Stimulated activated CD8-positive, alpha-beta memory T cell treated with anti-CD3 and anti-CD28 coated beads, Interleukin-7, amount 100 ng/mL, for 4 hours (primary cell): Measurements from ENCODE around the gene DISC1.
"Not testable (repeated sequence)": the region's sequence is repeated elsewhere in the genome, so short reads cannot be mapped to it uniquely, and the experiment has no call there.

Source experiments
- DNase-seq, 2 donors: peaks; one replicate each; pipeline ENCODE4 v3.0.0-alpha.2; 2020; ENCODE audit warnings: low read depth in 2 of 2

Gene DISC1

GRCh38 chr1:231774719-231775335, 148.2 kb downstream of the DISC1 start:
- no peak for DNase-seq

- DNase-seq = no peak
Observed at GRCh38 chr1:231776010-231776756, 149.6 kb downstream of the DISC1 start.

GRCh38 chr1:231776757-231777062, 150.1 kb downstream of the DISC1 start:
- no peak for DNase-seq

- no peak for DNase-seq
Observed at GRCh38 chr1:231778009-231778719, 151.6 kb downstream of the DISC1 start.

- DNase-seq = no peak
Observed at GRCh38 chr1:231779081-231779480, 152.5 kb downstream of the DISC1 start.

GRCh38 chr1:231781892-231782291, 155.3 kb downstream of the DISC1 start:
- DNase-seq = no peak

- not testable (repeated sequence) for DNase-seq
Observed at GRCh38 chr1:231785073-231785472, 158.5 kb downstream of the DISC1 start.

GRCh38 chr1:231786126-231786525, 159.5 kb downstream of the DISC1 start:
- DNase-seq = no peak

GRCh38 chr1:231792634-231793033, 166.0 kb downstream of the DISC1 start:
- DNase-seq = no peak

GRCh38 chr1:231793893-231794292, 167.3 kb downstream of the DISC1 start:
- DNase-seq = no peak

- DNase-seq = no peak
Observed at GRCh38 chr1:231796141-231796540, 169.6 kb downstream of the DISC1 start.

GRCh38 chr1:231799363-231799986, 172.9 kb downstream of the DISC1 start:
- no peak for DNase-seq

GRCh38 chr1:231800108-231800507, 173.5 kb downstream of the DISC1 start:
- no peak for DNase-seq

GRCh38 chr1:231801042-231801585, 174.5 kb downstream of the DISC1 start:
- DNase-seq = no peak

- no peak for DNase-seq
Observed at GRCh38 chr1:231803353-231803752, 176.8 kb downstream of the DISC1 start.

- DNase-seq = no peak
Observed at GRCh38 chr1:231806623-231807495, 180.3 kb downstream of the DISC1 start.

GRCh38 chr1:231807541-231807940, 181.0 kb downstream of the DISC1 start:
- DNase-seq = no peak

- no peak for DNase-seq
Observed at GRCh38 chr1:231808116-231808515, 181.5 kb downstream of the DISC1 start.

- DNase-seq = no peak
Observed at GRCh38 chr1:231808990-231809389, 182.4 kb downstream of the DISC1 start.

GRCh38 chr1:231810415-231810814, 183.8 kb downstream of the DISC1 start:
- no peak for DNase-seq

- DNase-seq = no peak
Observed at GRCh38 chr1:231814021-231814420, 187.4 kb downstream of the DISC1 start.
